ENCODE results near the gene TCERG1L. TPM values are rescaled to one million over a fixed set of nuclear protein-coding genes. Genes with fewer than 3 reads are reported as not detected.

The TCERG1L gene
- total and polyA plus RNA-seq, 4 donors, result 0.02 to 0.09 (median 0.08) TPM; not detected in 1

DNA sequence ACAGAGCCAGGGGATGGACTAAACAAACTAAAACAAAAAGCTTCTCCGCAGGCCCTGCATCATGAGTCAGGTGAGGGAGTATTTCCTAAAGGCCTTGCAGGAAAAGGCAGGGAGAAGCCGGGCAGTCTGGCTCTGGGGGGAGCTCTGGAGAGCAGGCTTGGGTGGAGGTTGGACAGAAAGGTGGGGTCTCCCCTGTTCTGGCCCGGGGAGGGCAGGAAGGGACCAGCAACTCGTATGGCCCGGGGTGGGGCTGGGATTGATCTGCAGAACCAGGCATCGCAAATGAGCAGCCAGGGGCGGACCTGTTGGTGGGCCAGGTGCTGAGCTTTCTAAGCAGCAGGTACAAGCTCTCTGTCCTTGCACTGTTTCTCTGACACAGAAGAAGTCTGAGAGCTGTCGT lies 235.2 kb downstream of the TCERG1L start:
- Histone ChIP-seq H3K4me3 (no peak overlapping the region), H3K36me3 (ENCODE audit: control insufficient read depth in 4 of 4, insufficient read depth in 4 of 4, low read length in 4 of 4) (no peaks in the 10 kb centered on the region), H3K4me1 (ENCODE audit: control insufficient read depth in 5 of 5, insufficient read depth in 5 of 5, low read length in 5 of 5) (peaks cover 0 to 15% (median 2%) of the 10 kb centered on the region in 5 donors), H3K27ac (ENCODE audit: low read depth in 1 of 2, low read length in 1 of 2) (no peak overlapping the region), H3K9ac (ENCODE audit: insufficient read depth in 1 of 2, low read length in 2 of 2) (no peak overlapping the region), H3K27me3 (ENCODE audit: control insufficient read depth in 3 of 3, insufficient read depth in 3 of 3, low read length in 2 of 3) (no peaks in the 10 kb centered on the region), H3K9me3 (ENCODE audit: control insufficient read depth in 4 of 4, insufficient read depth in 3 of 4, low read length in 3 of 4) (peaks cover 0 to 5% (median 0%) of the 10 kb centered on the region in 4 donors)
- DNase-seq, result no peak
- 89 to 94% methylated on average over 8 of the region's 8 CpGs for WGBS, 2 donors
- ATAC-seq (ENCODE audit: insufficient read depth, low FRiP score), result peak; percentile 10
- TF ChIP-seq, protein P1, sequence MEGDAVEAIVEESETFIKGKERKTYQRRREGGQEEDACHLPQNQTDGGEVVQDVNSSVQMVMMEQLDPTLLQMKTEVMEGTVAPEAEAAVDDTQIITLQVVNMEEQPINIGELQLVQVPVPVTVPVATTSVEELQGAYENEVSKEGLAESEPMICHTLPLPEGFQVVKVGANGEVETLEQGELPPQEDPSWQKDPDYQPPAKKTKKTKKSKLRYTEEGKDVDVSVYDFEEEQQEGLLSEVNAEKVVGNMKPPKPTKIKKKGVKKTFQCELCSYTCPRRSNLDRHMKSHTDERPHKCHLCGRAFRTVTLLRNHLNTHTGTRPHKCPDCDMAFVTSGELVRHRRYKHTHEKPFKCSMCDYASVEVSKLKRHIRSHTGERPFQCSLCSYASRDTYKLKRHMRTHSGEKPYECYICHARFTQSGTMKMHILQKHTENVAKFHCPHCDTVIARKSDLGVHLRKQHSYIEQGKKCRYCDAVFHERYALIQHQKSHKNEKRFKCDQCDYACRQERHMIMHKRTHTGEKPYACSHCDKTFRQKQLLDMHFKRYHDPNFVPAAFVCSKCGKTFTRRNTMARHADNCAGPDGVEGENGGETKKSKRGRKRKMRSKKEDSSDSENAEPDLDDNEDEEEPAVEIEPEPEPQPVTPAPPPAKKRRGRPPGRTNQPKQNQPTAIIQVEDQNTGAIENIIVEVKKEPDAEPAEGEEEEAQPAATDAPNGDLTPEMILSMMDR (IDR thresholded peaks at IDR 0.05; ENCODE audit: control extremely low read depth, extremely low read depth), result no peak

DNA sequence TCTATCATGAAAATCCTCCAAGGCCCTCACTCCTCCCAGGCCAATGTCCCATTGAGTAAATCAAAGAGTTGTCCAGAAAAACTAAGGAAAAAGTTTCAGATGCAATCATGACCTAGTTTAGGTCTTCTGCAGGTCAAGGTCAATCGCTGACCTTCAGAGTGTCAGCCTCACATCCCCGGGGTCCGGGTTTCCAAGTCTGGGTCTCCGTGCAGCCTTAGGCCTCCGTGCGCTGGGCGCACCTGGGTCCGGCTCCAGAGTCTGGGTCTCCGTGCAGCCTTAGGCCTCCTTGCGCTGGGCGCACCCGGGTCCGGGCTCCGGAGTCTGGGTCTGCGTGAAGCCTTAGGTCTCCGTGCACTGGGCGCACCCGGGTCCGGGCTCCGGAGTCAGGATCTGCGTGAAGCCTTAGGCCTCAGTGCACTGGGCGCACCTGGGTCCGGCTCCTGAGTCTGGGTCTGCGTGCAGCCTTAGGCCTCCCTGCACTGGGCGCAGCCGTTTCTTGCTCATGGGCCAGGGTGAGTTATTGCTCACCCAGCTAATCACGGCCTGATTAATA lies 236.2 kb downstream of the TCERG1L start:
- TF ChIP-seq, protein P1 (IDR thresholded peaks at IDR 0.05; ENCODE audit: control extremely low read depth, extremely low read depth), result no peak
- no peak for DNase-seq
- Histone ChIP-seq H3K4me1 (ENCODE audit: control insufficient read depth in 5 of 5, insufficient read depth in 5 of 5, low read length in 5 of 5) (peaks cover 0 to 8% (median 0%) of the 10 kb centered on the region in 5 donors), H3K27me3 (ENCODE audit: control insufficient read depth in 3 of 3, insufficient read depth in 3 of 3, low read length in 2 of 3) (no peaks in the 10 kb centered on the region), H3K9ac (ENCODE audit: insufficient read depth in 1 of 2, low read length in 2 of 2) (no peak overlapping the region), H3K36me3 (ENCODE audit: control insufficient read depth in 4 of 4, insufficient read depth in 4 of 4, low read length in 4 of 4) (no peaks in the 10 kb centered on the region), H3K4me3 (no peak overlapping the region), H3K9me3 (ENCODE audit: control insufficient read depth in 4 of 4, insufficient read depth in 3 of 4, low read length in 3 of 4) (peaks cover 0 to 5% (median 0%) of the 10 kb centered on the region in 4 donors), H3K27ac (ENCODE audit: low read depth in 1 of 2, low read length in 1 of 2) (no peak overlapping the region)
- WGBS, 2 donors, result 94 to 97% methylated on average over 27 of the region's 27 CpGs
- no peak for ATAC-seq (ENCODE audit: insufficient read depth, low FRiP score)

DNA sequence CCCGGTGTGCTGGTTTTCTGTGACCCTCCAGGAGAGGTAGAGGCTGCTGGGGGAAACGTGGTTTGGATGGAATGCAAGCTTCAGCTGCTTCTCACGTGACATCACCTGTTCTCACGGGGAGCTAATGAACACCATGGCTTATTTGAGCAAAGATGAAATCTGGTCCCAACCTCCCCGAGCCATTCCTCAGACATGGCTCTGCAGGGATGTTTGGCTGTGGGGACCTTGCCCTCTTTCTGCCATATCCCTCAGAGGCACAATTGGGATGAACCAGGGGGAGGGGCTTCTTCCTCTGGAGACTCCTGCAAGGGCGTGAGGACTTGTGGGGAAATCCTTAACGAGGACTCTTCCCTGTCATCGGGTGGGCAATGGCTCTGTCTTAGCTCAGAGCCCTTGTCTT lies 236.8 kb downstream of the TCERG1L start:
- ATAC-seq (ENCODE audit: insufficient read depth, low FRiP score) (no peak), DNase-seq (no peak)
- Histone ChIP-seq H3K4me1 (ENCODE audit: control insufficient read depth in 5 of 5, insufficient read depth in 5 of 5, low read length in 5 of 5) (peaks cover 0 to 8% (median 0%) of the 10 kb centered on the region in 5 donors), H3K27ac (ENCODE audit: low read depth in 1 of 2, low read length in 1 of 2) (no peak overlapping the region), H3K9ac (ENCODE audit: insufficient read depth in 1 of 2, low read length in 2 of 2) (no peak overlapping the region), H3K4me3 (no peak overlapping the region), H3K9me3 (ENCODE audit: control insufficient read depth in 4 of 4, insufficient read depth in 3 of 4, low read length in 3 of 4) (peaks cover 0 to 5% (median 0%) of the 10 kb centered on the region in 4 donors), H3K27me3 (ENCODE audit: control insufficient read depth in 3 of 3, insufficient read depth in 3 of 3, low read length in 2 of 3) (no peaks in the 10 kb centered on the region), H3K36me3 (ENCODE audit: control insufficient read depth in 4 of 4, insufficient read depth in 4 of 4, low read length in 4 of 4) (no peaks in the 10 kb centered on the region)
- 84 to 91% methylated on average over 8 of the region's 8 CpGs for WGBS, 2 donors
- TF ChIP-seq, protein P1 (IDR thresholded peaks at IDR 0.05; ENCODE audit: control extremely low read depth, extremely low read depth), result no peak

Measured in lung (tissue), 12 donors.